Measurements from ENCODE around the gene MPDZ. TPM values are rescaled to one million over a fixed set of nuclear protein-coding genes. Genes with fewer than 3 reads are reported as not detected.

The MPDZ gene
- total RNA-seq, 1 donor from 2014 or later = 38.7 TPM

DNA sequence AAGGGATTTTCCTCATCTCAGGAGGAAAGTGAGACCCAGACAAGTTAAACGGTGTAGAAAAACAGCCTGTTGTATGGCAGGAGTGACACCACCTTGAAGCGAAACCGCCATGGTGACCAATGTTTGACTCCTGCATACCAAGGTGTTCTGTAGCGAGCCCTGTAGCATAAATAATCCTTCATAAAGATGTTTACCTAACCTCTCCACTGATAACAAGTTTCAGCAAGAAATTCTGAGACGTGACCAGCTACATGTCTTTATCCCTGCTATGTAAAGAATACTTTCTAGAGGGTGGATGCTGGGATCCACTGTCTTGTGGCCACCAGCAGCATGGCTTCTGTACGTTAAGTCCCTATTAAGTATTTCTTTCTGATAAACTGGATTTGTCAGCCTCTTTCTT lies 148.1 kb downstream of the MPDZ start:
- TF ChIP-seq, protein P1, sequence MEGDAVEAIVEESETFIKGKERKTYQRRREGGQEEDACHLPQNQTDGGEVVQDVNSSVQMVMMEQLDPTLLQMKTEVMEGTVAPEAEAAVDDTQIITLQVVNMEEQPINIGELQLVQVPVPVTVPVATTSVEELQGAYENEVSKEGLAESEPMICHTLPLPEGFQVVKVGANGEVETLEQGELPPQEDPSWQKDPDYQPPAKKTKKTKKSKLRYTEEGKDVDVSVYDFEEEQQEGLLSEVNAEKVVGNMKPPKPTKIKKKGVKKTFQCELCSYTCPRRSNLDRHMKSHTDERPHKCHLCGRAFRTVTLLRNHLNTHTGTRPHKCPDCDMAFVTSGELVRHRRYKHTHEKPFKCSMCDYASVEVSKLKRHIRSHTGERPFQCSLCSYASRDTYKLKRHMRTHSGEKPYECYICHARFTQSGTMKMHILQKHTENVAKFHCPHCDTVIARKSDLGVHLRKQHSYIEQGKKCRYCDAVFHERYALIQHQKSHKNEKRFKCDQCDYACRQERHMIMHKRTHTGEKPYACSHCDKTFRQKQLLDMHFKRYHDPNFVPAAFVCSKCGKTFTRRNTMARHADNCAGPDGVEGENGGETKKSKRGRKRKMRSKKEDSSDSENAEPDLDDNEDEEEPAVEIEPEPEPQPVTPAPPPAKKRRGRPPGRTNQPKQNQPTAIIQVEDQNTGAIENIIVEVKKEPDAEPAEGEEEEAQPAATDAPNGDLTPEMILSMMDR (IDR thresholded peaks at IDR 0.05; ENCODE audit: partially characterized antibody, unreplicated experiment) = no peak
- peaks cover 4% of the 10 kb centered on the region for H3K4me1 Mint-ChIP-seq (ENCODE audit: low read depth, unreplicated experiment)
- H3K27ac Mint-ChIP-seq (ENCODE audit: unreplicated experiment) = no peak overlapping the region
- peaks cover 2% of the 10 kb centered on the region for H3K9me3 Mint-ChIP-seq (ENCODE audit: unreplicated experiment)
- no peak for DNase-seq
- peaks cover 2% of the 10 kb centered on the region for H3K27me3 Mint-ChIP-seq (ENCODE audit: unreplicated experiment)
- H3K36me3 Mint-ChIP-seq (ENCODE audit: unreplicated experiment) = peaks cover 4% of the 10 kb centered on the region
- no peak overlapping the region for H3K4me3 Mint-ChIP-seq (ENCODE audit: unreplicated experiment)

DNA sequence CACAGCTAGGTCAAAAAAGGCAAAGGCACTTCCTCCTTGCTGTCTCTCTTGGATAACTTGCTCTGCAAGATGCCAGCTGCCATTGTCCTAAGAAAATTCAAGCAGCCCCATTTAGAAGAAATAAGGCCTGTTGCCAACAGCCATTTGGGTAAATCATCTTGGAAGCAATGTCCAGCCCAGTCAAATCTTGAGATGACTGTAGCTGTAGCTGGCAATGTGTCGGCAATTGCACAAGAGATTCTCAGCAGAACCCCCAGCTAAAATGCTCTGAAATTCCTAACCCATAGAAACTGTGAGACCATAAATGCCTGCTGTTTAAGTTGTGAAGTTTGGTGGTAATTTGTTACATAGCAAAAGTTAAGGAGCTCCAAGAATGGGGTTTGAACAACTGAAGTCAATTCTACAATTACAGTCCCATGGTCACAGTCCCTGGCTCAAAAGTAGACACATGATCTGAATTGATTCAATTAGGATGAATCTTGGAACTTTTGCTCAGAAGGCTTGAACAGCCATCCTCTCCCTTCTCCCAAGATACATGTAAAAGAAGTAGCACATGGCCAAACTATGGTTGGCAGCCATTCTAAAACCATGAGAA lies 151.1 kb downstream of the MPDZ start:
- DNase-seq = no peak
- peaks cover 2% of the 10 kb centered on the region for H3K27me3 Mint-ChIP-seq (ENCODE audit: unreplicated experiment)
- no peak overlapping the region for H3K27ac Mint-ChIP-seq (ENCODE audit: unreplicated experiment)
- peaks cover 2% of the 10 kb centered on the region for H3K9me3 Mint-ChIP-seq (ENCODE audit: unreplicated experiment)
- H3K4me3 Mint-ChIP-seq (ENCODE audit: unreplicated experiment) = no peak overlapping the region
- H3K4me1 Mint-ChIP-seq (ENCODE audit: low read depth, unreplicated experiment) = no peaks in the 10 kb centered on the region
- no peaks in the 10 kb centered on the region for H3K36me3 Mint-ChIP-seq (ENCODE audit: unreplicated experiment)
- TF ChIP-seq, protein P1 (IDR thresholded peaks at IDR 0.05; ENCODE audit: partially characterized antibody, unreplicated experiment) = no peak

DNA sequence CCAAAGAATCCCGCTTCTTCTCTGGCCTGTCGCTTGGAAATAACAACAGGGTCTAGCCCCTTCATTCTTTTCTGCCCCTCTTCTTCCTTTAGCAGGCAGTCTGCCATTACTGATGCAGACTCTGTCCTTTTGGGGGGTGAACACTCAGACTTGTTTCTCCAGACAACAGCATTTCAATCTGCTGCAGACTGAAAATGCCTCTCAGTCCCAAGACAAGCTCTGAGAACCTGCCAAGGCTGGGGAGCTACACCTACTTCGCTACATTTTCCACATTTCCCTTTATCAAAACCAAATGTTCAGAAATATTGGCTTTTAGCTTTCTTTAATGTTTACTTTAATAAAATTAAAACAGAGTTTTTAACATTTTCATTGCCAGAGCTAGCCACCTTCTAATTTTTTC lies 152.4 kb downstream of the MPDZ start:
- peaks cover 2% of the 10 kb centered on the region for H3K9me3 Mint-ChIP-seq (ENCODE audit: unreplicated experiment)
- no peaks in the 10 kb centered on the region for H3K4me1 Mint-ChIP-seq (ENCODE audit: low read depth, unreplicated experiment)
- no peak for DNase-seq
- TF ChIP-seq, protein P1 (IDR thresholded peaks at IDR 0.05; ENCODE audit: partially characterized antibody, unreplicated experiment) = no peak
- no peak overlapping the region for H3K27ac Mint-ChIP-seq (ENCODE audit: unreplicated experiment)
- peaks cover 2% of the 10 kb centered on the region for H3K27me3 Mint-ChIP-seq (ENCODE audit: unreplicated experiment)
- H3K36me3 Mint-ChIP-seq (ENCODE audit: unreplicated experiment) = no peaks in the 10 kb centered on the region
- H3K4me3 Mint-ChIP-seq (ENCODE audit: unreplicated experiment) = no peak overlapping the region

DNA sequence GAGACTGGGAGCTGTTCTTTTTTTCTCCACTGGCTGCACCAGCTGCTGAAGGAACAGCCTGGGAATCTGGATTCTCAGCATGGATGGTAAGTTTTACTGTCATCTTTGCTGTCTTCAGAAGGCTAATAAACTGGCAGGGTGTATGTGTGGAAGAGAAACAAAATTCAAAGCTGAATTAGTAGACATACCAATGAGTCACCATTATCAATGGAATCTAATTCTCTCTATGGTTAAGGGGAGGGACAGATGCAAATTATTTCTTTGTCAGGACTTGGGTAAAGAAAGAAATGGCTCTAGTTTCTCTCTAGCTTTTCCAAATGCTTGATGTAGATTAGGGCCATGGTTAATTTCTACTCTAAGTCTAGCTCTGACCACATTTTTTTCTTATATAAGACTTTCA lies 154.2 kb downstream of the MPDZ start:
- no peaks in the 10 kb centered on the region for H3K4me1 Mint-ChIP-seq (ENCODE audit: low read depth, unreplicated experiment)

DNA sequence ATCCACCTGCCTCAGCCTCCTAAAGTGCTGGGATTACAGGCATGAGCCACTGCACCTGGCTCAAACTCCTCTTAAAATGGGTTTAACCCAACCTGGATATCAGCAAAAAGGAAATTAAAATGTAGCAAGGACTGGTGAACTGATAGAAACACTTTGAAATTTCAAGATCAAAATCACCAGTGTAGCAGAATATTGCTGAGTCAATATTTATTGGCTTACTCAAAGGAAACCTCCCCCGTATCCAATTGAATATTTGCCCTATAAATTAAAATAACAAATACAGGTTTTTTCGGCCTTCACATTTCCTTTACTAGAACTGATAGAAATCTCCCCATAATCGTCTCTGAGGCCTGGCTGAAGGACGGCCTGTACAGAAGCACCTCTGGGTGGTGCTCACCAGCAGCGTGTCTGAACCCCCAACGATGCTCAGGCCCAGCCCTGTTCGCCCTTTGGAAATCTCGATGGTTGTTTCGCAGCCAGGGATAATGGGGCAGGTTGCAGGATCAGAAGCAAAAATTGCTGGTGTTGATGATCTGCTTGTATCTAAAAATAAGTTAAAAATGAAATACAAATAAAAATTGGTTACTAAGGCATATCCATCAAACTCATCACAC lies 156.6 kb downstream of the MPDZ start:
- no peak for DNase-seq
- no peaks in the 10 kb centered on the region for H3K4me1 Mint-ChIP-seq (ENCODE audit: low read depth, unreplicated experiment)
- no peak overlapping the region for H3K27ac Mint-ChIP-seq (ENCODE audit: unreplicated experiment)
- H3K4me3 Mint-ChIP-seq (ENCODE audit: unreplicated experiment) = no peak overlapping the region
- H3K36me3 Mint-ChIP-seq (ENCODE audit: unreplicated experiment) = no peaks in the 10 kb centered on the region
- TF ChIP-seq, protein P1 (IDR thresholded peaks at IDR 0.05; ENCODE audit: partially characterized antibody, unreplicated experiment) = no peak
- no peaks in the 10 kb centered on the region for H3K9me3 Mint-ChIP-seq (ENCODE audit: unreplicated experiment)
- no peaks in the 10 kb centered on the region for H3K27me3 Mint-ChIP-seq (ENCODE audit: unreplicated experiment)

More for the DNA sequence above, 154.2 kb downstream of the MPDZ start:
- no peak overlapping the region for H3K4me3 Mint-ChIP-seq (ENCODE audit: unreplicated experiment)
- no peak for DNase-seq
- peaks cover 2% of the 10 kb centered on the region for H3K27me3 Mint-ChIP-seq (ENCODE audit: unreplicated experiment)
- TF ChIP-seq, protein P1 (IDR thresholded peaks at IDR 0.05; ENCODE audit: partially characterized antibody, unreplicated experiment) = no peak
- H3K27ac Mint-ChIP-seq (ENCODE audit: unreplicated experiment) = no peak overlapping the region
- H3K9me3 Mint-ChIP-seq (ENCODE audit: unreplicated experiment) = peaks cover 2% of the 10 kb centered on the region
- no peaks in the 10 kb centered on the region for H3K36me3 Mint-ChIP-seq (ENCODE audit: unreplicated experiment)

Data from glutamatergic neuron (in vitro differentiated cells).